ENCODE data around the gene PRPS2. TPM values are rescaled to one million over a fixed set of nuclear protein-coding genes. Genes with fewer than 3 reads are reported as not detected.

The PRPS2 gene
- total and polyA plus RNA-seq, 2 donors (not counting 3 experiments of a cell fraction or from before 2014, with no cell fraction given) = 15.9 to 36.7 TPM

DNA sequence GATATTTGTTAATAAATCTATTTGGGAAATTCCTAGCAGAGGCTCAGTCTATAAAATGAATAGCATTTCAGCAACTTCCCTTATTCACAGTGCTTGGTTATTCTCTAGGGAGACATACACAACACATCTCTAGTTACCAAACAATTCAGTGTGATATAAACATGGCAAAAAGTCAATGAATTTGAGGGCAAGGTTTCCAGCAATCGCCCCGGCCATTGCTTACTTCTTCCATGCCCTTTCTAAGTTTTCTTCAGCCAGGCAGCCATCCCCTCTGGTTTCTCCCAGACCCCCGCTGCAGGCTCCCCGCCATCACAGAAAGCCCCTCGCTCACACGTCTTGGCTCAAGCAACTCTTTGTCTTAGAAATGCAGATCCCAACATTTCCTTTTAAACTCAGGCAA is 80.0 kb downstream of the PRPS2 start:
- Histone ChIP-seq H3K4me2 (ENCODE audit: insufficient read depth, low read length) (no peak overlapping the region), H3K27ac (ENCODE audit: insufficient read depth, low read depth, low read length) (no peak overlapping the region), H3K79me2 (ENCODE audit: control insufficient read depth, insufficient read depth, low read length) (no peaks in the 10 kb centered on the region), H3K36me3 (ENCODE audit: control insufficient read depth in 2 of 2, extremely low read depth in 1 of 2, insufficient read depth in 2 of 2, low read length in 2 of 2) (no peaks in the 10 kb centered on the region), H3K9me1 (replicated peaks; ENCODE audit: control insufficient read depth, extremely low read depth, insufficient read depth, low read length) (no peaks in the 10 kb centered on the region), H2AFZ (ENCODE audit: low read depth, low read length) (no peak overlapping the region), H3K27me3 (ENCODE audit: control insufficient read depth in 2 of 2, insufficient read depth in 2 of 2, low read length in 2 of 2) (peaks cover 2 to 6% of the 10 kb centered on the region in 2 experiments), H4K20me1 (replicated peaks; ENCODE audit: control insufficient read depth, extremely low read depth, insufficient read depth, low read length) (no peaks in the 10 kb centered on the region), H3K4me1 (ENCODE audit: control insufficient read depth, extremely low read depth, insufficient read depth, low read length) (no peaks in the 10 kb centered on the region), H3K4me3 (replicated peaks in 1 of 3; ENCODE audit: insufficient read depth in 1 of 3, low read depth in 1 of 3, low read length in 3 of 3) (no peak overlapping the region), H3K9me3 (replicated peaks; ENCODE audit: control insufficient read depth, insufficient read depth, low read length) (no peaks in the 10 kb centered on the region), H3K9ac (replicated peaks; ENCODE audit: extremely low read depth, insufficient read depth, low read length) (no peak overlapping the region)
- FAIRE-seq (no peak), DNase-seq (ENCODE audit: low read depth, low spot score) (no peak)
- BruUV-seq (replicated peaks) = no TSS peak
- TF ChIP-seq POLR2AphosphoS5 (IDR thresholded peaks at IDR 0.05; ENCODE audit: insufficient read depth, low read depth, low read length) (no peak), EZH2 (IDR thresholded peaks at IDR 0.05; ENCODE audit: borderline replicate concordance, low read depth, low read length, severe bottlenecking) (no peak), POLR2A (IDR thresholded peaks at IDR 0.05; ENCODE audit: low read depth, low read length) (no peak), MYC (IDR thresholded peaks at IDR 0.05; ENCODE audit: low read depth, low read length) (no peak), JUN (IDR thresholded peaks at IDR 0.05; ENCODE audit: borderline replicate concordance, insufficient read depth, insufficient read length, low read depth) (no peak), GATA2 (IDR thresholded peaks at IDR 0.05; ENCODE audit: insufficient read depth, insufficient read length, low read depth, low read length) (no peak), FOS (IDR thresholded peaks at IDR 0.05; ENCODE audit: borderline replicate concordance, insufficient read depth, low read length) (no peak)
- TF ChIP-seq, protein P1, sequence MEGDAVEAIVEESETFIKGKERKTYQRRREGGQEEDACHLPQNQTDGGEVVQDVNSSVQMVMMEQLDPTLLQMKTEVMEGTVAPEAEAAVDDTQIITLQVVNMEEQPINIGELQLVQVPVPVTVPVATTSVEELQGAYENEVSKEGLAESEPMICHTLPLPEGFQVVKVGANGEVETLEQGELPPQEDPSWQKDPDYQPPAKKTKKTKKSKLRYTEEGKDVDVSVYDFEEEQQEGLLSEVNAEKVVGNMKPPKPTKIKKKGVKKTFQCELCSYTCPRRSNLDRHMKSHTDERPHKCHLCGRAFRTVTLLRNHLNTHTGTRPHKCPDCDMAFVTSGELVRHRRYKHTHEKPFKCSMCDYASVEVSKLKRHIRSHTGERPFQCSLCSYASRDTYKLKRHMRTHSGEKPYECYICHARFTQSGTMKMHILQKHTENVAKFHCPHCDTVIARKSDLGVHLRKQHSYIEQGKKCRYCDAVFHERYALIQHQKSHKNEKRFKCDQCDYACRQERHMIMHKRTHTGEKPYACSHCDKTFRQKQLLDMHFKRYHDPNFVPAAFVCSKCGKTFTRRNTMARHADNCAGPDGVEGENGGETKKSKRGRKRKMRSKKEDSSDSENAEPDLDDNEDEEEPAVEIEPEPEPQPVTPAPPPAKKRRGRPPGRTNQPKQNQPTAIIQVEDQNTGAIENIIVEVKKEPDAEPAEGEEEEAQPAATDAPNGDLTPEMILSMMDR (IDR thresholded peaks at IDR 0.05; ENCODE audit: extremely low read depth in 1 of 2, insufficient read depth in 1 of 2, low read depth in 1 of 2, low read length in 2 of 2) = no peak
- TF ChIP-seq, protein P2, sequence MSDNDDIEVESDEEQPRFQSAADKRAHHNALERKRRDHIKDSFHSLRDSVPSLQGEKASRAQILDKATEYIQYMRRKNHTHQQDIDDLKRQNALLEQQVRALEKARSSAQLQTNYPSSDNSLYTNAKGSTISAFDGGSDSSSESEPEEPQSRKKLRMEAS (IDR thresholded peaks at IDR 0.05; ENCODE audit: insufficient read depth, insufficient read length) = no peak
- POLR2A ChIA-PET = no interaction called here
- dilution Hi-C loops (cut with MboI; ENCODE audit: extremely low pct_ligation_motif_present, low sequenced_read_pairs) (no loop called here), intact Hi-C loops (cut with micrococcal nuclease) (no loop called here)
- CTCF ChIA-PET = no interaction called here

All from endothelial cell of umbilical vein (primary cell).